Measurements from ENCODE around the gene ANKHD1.

Gene ANKHD1

DNA sequence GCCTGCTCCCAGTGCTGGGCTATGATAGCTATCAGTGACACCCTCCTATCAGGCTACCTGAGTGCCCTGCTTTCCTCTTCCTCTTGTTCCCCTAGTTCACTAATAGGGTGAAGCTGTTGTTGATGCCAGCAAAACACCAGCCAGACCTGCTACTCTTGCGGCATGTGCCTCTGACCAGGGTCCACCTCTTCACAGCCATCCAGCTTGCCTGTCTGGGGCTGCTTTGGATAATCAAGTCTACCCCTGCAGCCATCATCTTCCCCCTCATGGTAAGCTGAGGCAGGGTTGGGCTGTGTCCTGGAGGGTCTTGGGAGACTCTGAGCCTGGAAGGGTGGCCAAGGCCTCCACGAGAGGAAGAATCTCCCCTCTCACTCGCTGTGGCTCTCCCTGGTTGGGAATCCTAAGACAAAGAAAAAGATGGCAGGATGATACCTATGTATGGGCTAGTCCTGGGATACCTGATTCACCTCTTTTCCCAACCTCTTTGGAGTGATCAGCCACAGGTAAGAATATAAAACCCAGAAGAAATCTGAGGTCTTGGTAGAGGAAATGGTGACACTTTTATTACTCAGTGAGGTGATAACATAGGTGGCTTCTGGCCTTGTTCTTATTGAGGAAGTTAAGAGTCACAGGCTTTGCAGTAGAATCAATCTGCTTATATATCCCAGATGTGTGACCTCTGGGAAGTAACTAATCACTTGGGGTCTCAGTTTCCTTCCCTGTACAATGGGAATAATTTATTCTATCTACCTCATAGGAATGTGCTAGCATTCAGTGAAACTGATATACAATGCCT is 30.1 kb upstream of the ANKHD1 start:
- no peak for DNase-seq

DNA sequence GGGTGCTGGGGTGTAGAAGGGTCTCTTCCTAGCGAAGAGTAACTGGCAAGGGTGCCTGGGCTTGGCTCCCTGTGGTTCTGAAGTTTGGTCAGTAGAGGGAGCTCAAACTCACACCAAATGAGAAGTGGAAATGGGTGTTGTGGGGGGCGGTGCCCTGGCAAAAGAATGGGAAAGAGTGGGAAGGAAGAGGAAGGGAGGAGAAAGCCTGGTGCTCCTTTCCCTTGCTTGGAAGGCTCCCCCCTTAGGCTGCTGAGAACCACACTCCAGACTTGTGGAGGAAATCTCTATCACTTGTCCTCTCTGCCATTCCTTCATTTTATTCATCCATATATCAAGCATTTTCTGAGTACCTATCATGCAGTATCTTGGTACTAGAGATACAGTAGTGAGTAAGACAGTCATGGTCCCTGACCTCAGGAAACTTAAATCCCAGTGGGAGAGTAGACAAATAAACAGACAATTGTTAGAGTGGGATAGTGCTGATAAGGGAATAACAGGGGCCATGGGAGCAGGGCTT is 28.6 kb upstream of the ANKHD1 start:
- peak; percentile 63 to 76 for DNase-seq

DNA sequence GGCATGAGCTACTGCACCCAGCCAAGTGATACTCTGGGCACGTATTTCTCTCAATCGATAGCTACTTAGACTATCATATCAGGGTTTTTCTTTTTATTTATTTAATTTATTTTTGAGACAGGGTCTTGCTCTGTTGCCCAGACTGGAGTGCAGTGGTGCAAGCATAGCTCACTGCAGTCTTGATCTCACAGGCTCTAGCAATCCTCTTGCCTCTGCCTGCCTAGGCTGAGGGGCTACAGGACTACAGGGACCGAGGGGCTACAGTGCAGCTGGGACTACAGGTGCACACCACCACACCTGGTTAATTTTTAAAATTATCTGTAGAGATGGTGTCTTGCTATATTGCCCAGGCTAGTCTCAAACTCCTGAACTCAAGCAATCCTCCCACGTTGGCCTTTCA is 20.3 kb upstream of the ANKHD1 start:
- no peak for DNase-seq

DNA sequence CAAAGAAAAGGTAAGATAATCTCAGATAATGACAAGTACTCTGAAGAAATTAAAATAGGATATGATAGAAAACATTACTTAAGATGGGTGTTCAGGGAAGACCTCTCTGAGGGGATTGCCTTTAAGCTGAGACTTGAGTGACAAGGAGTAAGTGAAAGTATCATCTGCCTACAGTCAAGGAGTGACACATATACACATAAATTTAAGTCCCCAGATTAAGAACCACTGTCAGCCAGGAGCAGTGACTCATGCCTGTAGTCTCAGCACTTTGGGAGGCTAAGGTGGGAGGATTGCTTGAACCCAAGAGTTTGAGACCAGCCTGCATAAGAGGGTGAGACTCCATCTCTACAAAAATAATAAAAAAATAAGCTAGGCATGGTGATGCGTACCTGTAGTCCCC is 19.7 kb upstream of the ANKHD1 start:
- DNase-seq, result no peak

GRCh38 chr5:140382866-140383265 is 18.8 kb upstream of the ANKHD1 start:
- no peak for DNase-seq

DNA sequence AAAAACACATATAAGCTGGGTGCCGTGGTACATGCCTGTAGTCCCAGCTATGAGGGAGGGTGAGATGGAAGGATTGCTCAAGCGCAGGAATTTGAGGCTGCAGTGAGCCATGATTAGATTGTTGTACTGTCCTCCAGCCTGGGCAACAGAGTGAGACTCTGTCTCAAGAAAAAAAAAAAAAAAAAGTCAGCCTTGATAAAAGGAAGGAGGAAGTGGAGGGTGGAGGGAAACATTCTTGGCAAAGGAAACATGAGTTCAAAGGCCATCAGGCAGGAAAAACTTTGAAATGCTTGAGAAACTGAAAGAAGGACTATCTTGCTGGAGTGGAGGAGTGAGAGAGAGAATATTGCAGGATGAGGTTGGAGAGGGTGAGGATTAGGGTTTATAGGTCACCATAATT is 18.3 kb upstream of the ANKHD1 start:
- DNase-seq, result no peak

- DNase-seq, result no peak
Measured at GRCh38 chr5:140388052-140388451, 13.6 kb upstream of the ANKHD1 start.

- no peak for DNase-seq
Measured at GRCh38 chr5:140391312-140391711, 10.3 kb upstream of the ANKHD1 start.

DNA sequence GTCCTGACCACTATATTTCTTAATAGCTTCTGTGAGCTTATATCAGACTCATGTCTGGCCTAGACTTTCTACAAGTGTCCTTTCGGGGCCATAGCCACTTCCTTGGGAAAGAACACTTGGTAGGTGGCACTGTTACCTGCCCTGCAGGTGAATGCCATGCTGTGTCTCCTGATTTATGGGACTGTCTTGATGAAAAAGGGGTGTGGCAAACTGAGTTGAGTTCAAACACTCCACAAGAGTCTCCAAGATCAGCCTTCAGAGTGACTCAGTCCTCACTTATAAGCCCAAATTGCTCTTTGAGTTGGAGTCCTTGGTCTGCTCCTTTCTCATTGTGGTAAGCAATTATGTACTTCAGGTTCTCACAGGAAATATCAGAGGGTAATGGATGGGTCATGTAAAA is 9.9 kb upstream of the ANKHD1 start:
- DNase-seq, result no peak

DNA sequence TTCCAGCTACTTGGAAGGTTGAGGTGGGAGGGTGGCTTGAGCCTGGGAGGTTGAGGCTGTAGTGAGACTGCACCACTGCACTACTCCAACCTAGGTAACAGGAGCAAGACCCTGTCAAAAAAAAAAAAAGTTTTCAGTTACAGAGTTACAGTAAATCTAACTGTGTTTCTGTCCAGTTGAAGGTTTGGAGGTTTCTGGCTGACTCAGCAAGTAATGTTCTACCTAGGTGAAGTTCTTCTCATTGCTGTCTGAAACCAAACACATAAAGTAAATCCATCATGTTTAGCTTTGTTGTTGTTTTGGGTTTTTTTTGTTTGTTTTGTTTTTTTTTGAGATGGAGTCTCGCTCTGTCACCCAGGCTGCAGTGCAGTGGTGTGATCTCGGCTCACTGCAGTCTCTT is 7.9 kb upstream of the ANKHD1 start:
- no peak for DNase-seq

GRCh38 chr5:140398379-140398811 is 3.2 kb upstream of the ANKHD1 start:
- no peak for DNase-seq

DNA sequence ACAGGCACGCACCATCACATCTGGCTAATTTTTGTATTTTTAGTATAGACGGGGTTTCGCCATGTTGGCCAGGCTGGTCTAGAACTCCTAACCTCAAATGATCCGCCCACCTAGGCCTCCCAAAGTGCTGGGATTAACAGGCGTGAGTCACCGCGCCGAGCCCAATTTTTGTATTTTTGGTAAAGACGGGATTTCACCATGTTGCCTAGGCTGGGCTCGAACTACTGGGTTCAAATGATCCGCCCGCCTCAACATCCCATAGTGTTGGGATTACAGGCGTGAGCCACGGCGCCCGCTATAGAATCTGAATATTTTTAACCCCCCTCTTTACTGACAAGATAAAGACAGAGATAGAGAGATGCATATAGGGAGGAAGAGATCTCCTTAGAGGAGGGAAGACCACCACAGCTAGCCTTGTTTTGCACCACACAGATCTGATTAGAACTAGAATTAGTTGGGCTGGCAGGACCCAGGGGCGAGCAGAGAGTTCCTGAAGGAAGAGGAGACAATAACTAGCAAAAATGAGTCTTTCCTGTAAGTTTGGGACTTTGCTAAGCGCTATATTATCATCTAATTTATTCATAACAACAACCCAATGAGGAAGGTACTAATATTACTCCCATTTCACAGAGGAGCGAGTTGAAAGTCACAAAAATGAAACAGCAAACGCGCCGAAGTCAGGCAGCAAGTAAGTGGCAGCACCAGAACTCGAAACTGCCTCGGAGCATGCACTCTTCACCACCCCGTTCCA is 1.5 kb upstream of the ANKHD1 start:
- no peak for DNase-seq

- peak; percentile 93 to 94 for DNase-seq
Measured at GRCh38 chr5:140400730-140401361, 787 bp upstream of the ANKHD1 start.

GRCh38 chr5:140402258-140403074 is 833 bp downstream of the ANKHD1 start:
- DNase-seq, result peak in 1 of 2 experiments; percentile 30

- DNase-seq, result no peak
Measured at GRCh38 chr5:140403613-140404012, 2.0 kb downstream of the ANKHD1 start.

GRCh38 chr5:140408750-140409241 is 7.2 kb downstream of the ANKHD1 start:
- peak in 1 of 2 experiments; percentile 15 for DNase-seq

DNA sequence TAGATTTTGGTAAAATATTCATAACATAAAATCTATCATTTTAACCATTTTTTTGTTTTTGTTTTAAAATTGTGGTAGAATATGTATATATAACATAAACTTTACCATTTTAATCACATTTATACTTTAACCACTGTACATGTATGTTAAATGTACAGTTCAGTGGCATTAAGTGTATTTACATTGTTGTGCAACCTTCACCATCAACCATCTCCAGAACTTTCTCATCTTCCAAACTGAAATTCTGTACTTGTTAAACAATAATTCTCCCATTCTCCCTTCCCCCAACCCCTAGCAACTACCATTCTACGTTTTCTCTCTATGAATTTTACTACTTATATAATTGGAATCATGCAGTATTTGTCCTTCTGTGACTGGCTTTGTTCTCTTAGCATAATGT is 11.6 kb downstream of the ANKHD1 start:
- no peak for DNase-seq

DNA sequence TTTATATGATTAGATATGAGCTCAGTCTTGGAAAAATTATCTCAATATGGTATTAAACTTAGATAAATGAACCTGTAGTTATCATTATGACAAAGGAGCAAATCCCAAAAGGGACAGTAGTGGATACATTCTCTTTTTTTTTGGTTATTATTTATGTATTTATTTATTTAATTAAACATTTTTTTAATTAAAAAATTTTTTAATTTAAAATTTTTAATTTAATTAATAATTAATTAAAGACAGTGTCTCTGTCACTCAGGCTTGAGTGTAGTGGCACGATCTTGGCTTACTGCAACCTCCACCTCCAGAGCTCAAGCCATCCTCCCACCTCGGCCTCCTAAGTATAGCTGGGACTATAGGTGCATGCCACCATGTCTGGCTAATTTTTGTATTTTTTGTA is 15.6 kb downstream of the ANKHD1 start:
- DNase-seq, result no peak

GRCh38 chr5:140418862-140419520 is 17.4 kb downstream of the ANKHD1 start:
- no peak for DNase-seq

- no peak for DNase-seq
Measured at GRCh38 chr5:140420226-140420570, 18.6 kb downstream of the ANKHD1 start.

- DNase-seq, result no peak
Measured at GRCh38 chr5:140420665-140421361, 19.2 kb downstream of the ANKHD1 start.
